A549 (cell line): ENCODE results near the gene CCN5. TPM values are rescaled to one million over a fixed set of nuclear protein-coding genes. Genes with fewer than 3 reads are reported as not detected.

ENCODE experiments used
- ATAC-seq, 2 experiments: fragments of 200-7000 bp in 1 of 2; fragments of >200 bp in 1 of 2; cut with Nextera tagmentation in 1 of 2; cut with Tn5 transposase in 1 of 2; 3 replicates each; pipeline versions ENCODE4 v1.8.0 to v1.9.1; 2018 to 2020; ENCODE audit warnings: mild to moderate bottlenecking in 1 of 2, moderate library complexity in 1 of 2
- CTCF ChIA-PET: fragments of 300-600 bp; sonication (Branson Sonifier 250); formaldehyde crosslinking; extraction: SDS; loops from one replicate; lab custom pipeline; 2021; ENCODE audit warnings: antibody characterized with exemption, inconsistent platforms; lab: Yijun Ruan, JAX
- POLR2A ChIA-PET: fragments of 350-600 bp; formaldehyde crosslinking; extraction: SDS; loops from one replicate; lab custom pipeline; 2021; ENCODE audit warnings: antibody characterized with exemption, inconsistent platforms; lab: Yijun Ruan, JAX
- DNase-seq, 2 experiments: peaks; one replicate each; pipeline versions ENCODE4 v3.0.0 to v3.0.0-alpha.2; 2011 to 2016; ENCODE audit warnings: low read depth in 1 of 2, low spot score in 1 of 2
- FAIRE-seq: peaks from 2 replicates; lab custom pipeline; 2011; peaks lifted over from hg19 to GRCh38; lab: Jason Lieb, UNC
- H3K27ac ChIP-seq, 2 experiments: fragments of >200 bp; sonication (Bioruptor Twin); formaldehyde crosslinking; 3 replicates each; pipeline ENCODE4 v1.5.1; 2016 to 2017
- H3K4me1 ChIP-seq: fragments of >200 bp; sonication (Bioruptor Twin); formaldehyde crosslinking; 3 replicates; pipeline ENCODE4 v1.6.1; 2016
- H3K4me2 ChIP-seq: fragments of >200 bp; sonication (Bioruptor Twin); formaldehyde crosslinking; 3 replicates; pipeline ENCODE4 v1.6.1; 2016
- H3K4me3 ChIP-seq: fragments of >200 bp; sonication (Bioruptor Twin); formaldehyde crosslinking; 3 replicates; pipeline ENCODE4 v1.5.1; 2016
- H3K9me3 ChIP-seq: fragments of >200 bp; sonication (Bioruptor Twin); formaldehyde crosslinking; 3 replicates; pipeline ENCODE4 v1.6.1; 2016
- ATOH8 ChIP-seq: fragments of 250-450 bp; sonication (Bioruptor Pico); IDR thresholded peaks from 2 replicates; pipeline ENCODE4 v1.5.0; 2020; ENCODE audit warnings: low read depth, mild to moderate bottlenecking, moderate library complexity
- BHLHE40 ChIP-seq: IDR thresholded peaks from 2 replicates; pipeline ENCODE4 v1.6.1; 2012; ENCODE audit warnings: low read depth, low read length, inconsistent platforms
- CEBPB ChIP-seq, 2 experiments: fragments of >200 bp in 1 of 2; sonication (Bioruptor Twin) in 1 of 2; formaldehyde crosslinking in 1 of 2; IDR thresholded peaks; 2 replicates each; pipeline ENCODE4 v1.6.1; 2012 to 2016
- CTCF ChIP-seq: fragments of >200 bp; sonication (Bioruptor Twin); formaldehyde crosslinking; IDR thresholded peaks from 3 replicates; pipeline ENCODE4 v1.5.1; 2016
- E2F6 ChIP-seq: IDR thresholded peaks from 2 replicates; pipeline ENCODE4 v1.6.1; 2012; ENCODE audit warnings: low read depth, borderline replicate concordance
- EHF ChIP-seq: fragments of 250-450 bp; sonication (Bioruptor Pico); IDR thresholded peaks from 2 replicates; pipeline ENCODE4 v1.5.0; 2020; ENCODE audit warnings: mild to moderate bottlenecking
- EP300 ChIP-seq, 2 experiments: fragments of >200 bp; sonication (Bioruptor Twin); formaldehyde crosslinking; IDR thresholded peaks; 2 replicates in 1 of 2; 3 replicates in 1 of 2; pipeline ENCODE4 v1.6.1; 2016 to 2017
- HDAC2 ChIP-seq: fragments of 200-600 bp; sonication (generic); IDR thresholded peaks from 2 replicates; pipeline ENCODE4 v1.6.1; 2016
- HES2 ChIP-seq: fragments of >200 bp; sonication (Bioruptor Twin); formaldehyde crosslinking; IDR thresholded peaks from 2 replicates; pipeline ENCODE4 v1.6.1; 2016
- HMGXB4 ChIP-seq: fragments of 250-450 bp; sonication (Bioruptor Pico); IDR thresholded peaks from 2 replicates; pipeline ENCODE4 v1.5.0; 2021; ENCODE audit warnings: mild to moderate bottlenecking, moderate library complexity, borderline replicate concordance
- HOXB13 ChIP-seq: fragments of 250-450 bp; sonication (Bioruptor Pico); IDR thresholded peaks from 2 replicates; pipeline ENCODE4 v1.5.0; 2020; ENCODE audit warnings: low read depth, mild to moderate bottlenecking, moderate library complexity
- JUN ChIP-seq, 2 experiments: fragments of >200 bp; sonication (Bioruptor Twin); formaldehyde crosslinking; IDR thresholded peaks; 2 replicates in 1 of 2; 3 replicates in 1 of 2; pipeline ENCODE4 v1.6.1; 2016 to 2017
- KDM1A ChIP-seq: fragments of 200-600 bp; sonication (generic); IDR thresholded peaks from 2 replicates; pipeline ENCODE4 v1.6.1; 2016; ENCODE audit warnings: low read depth, mild to moderate bottlenecking
- KDM5A ChIP-seq: fragments of 200-600 bp; sonication (generic); IDR thresholded peaks from 2 replicates; pipeline ENCODE4 v1.6.1; 2016; ENCODE audit warnings: antibody characterized with exemption, mild to moderate bottlenecking
- MAFK ChIP-seq: fragments of 450-650 bp; IDR thresholded peaks from 2 replicates; pipeline ENCODE4 v1.6.1; 2014; ENCODE audit not compliant: partially characterized antibody
- MAX ChIP-seq: IDR thresholded peaks from 2 replicates; pipeline ENCODE4 v1.6.1; 2012
- MYC ChIP-seq: IDR thresholded peaks from 2 replicates; pipeline ENCODE4 v1.6.1; 2012; ENCODE audit warnings: mild to moderate bottlenecking, inconsistent platforms, low read length, improper control_type of control experiment, borderline replicate concordance
- NR3C1 ChIP-seq: fragments of >200 bp; sonication (Bioruptor Twin); formaldehyde crosslinking; IDR thresholded peaks from 3 replicates; pipeline ENCODE4 v1.6.1; 2017
- PHF8 ChIP-seq: fragments of 200-600 bp; sonication (generic); IDR thresholded peaks from 2 replicates; pipeline ENCODE4 v1.6.1; 2016; ENCODE audit warnings: low read depth, mild to moderate bottlenecking, antibody characterized with exemption, moderate library complexity, borderline replicate concordance
- POLR2A ChIP-seq: IDR thresholded peaks from 2 replicates; pipeline ENCODE4 v1.6.1; 2012; ENCODE audit warnings: mild to moderate bottlenecking, low read length
- RAD21 ChIP-seq, 2 experiments: fragments of >200 bp in 1 of 2; sonication (Bioruptor Twin) in 1 of 2; formaldehyde crosslinking in 1 of 2; IDR thresholded peaks in 1 of 2; conservative IDR thresholded peaks in 1 of 2; 2 replicates in 1 of 2; 3 replicates in 1 of 2; pipeline ENCODE4 v1.6.1; 2012 to 2018; ENCODE audit warnings: inconsistent platforms in 1 of 2
- RARB ChIP-seq: fragments of 250-450 bp; sonication (Bioruptor Pico); IDR thresholded peaks from 2 replicates; pipeline ENCODE4 v1.8.0; 2021; ENCODE audit warnings: mild to moderate bottlenecking, moderate library complexity
- RCOR1 ChIP-seq: fragments of 150-350 bp; IDR thresholded peaks from 2 replicates; pipeline ENCODE4 v1.6.1; 2014; ENCODE audit warnings: antibody characterized with exemption, low read length, low read depth
- RFX5 ChIP-seq: fragments of 450-650 bp; IDR thresholded peaks from 2 replicates; pipeline ENCODE4 v1.7.1; 2014; ENCODE audit warnings: antibody characterized with exemption, mild to moderate bottlenecking, moderate library complexity
- RNF2 ChIP-seq: fragments of 200-600 bp; sonication (generic); IDR thresholded peaks from 2 replicates; pipeline ENCODE4 v1.6.1; 2016; ENCODE audit warnings: low read depth, mild to moderate bottlenecking, antibody characterized with exemption, moderate library complexity, borderline replicate concordance
- TFCP2L1 ChIP-seq: fragments of 250-450 bp; sonication (Bioruptor Pico); IDR thresholded peaks from 2 replicates; pipeline ENCODE4 v1.5.0; 2021; ENCODE audit warnings: mild to moderate bottlenecking
- TP53 ChIP-seq: fragments of 250-450 bp; sonication (Bioruptor Pico); IDR thresholded peaks from 2 replicates; pipeline ENCODE4 v1.5.0; 2021; ENCODE audit warnings: mild to moderate bottlenecking, moderate library complexity
- ZFP36 ChIP-seq: fragments of 450-650 bp; IDR thresholded peaks from 2 replicates; pipeline ENCODE4 v1.6.1; 2014; ENCODE audit warnings: borderline replicate concordance; ENCODE audit not compliant: partially characterized antibody
- ZNF302 ChIP-seq: fragments of 250-450 bp; sonication (Bioruptor Pico); IDR thresholded peaks from 2 replicates; pipeline ENCODE4 v1.9.0; 2021; ENCODE audit warnings: inconsistent platforms, mild to moderate bottlenecking, moderate library complexity
- ZSCAN20 ChIP-seq: fragments of 250-450 bp; sonication (Bioruptor Pico); IDR thresholded peaks from 2 replicates; pipeline ENCODE4 v1.8.0; 2022; ENCODE audit warnings: mild to moderate bottlenecking, moderate library complexity
- WGBS: methylation state at CpG from one replicate; pipeline ENCODE4 v1.1.6; 2017; ENCODE audit errors: missing lambda C conversion rate; 5-methylcytosine and 5-hydroxymethylcytosine counted together
- polyA plus RNA-seq, 4 experiments: library from polyadenylated mRNA; depleted of rRNA in 3 of 4; stranded (reverse); fragments of >200 nt; fragmentation: RNase III in 1 of 4; extraction: RNeasy Plus Mini Kit Qiagen cat#74134 plus additional on column Dnase treatment in 1 of 4; gene quantifications; 2 replicates in 3 of 4; 3 replicates in 1 of 4; pipeline ENCODE4 v1.2.3, GENCODE V29; 2011 to 2017

CCN5 gene
- polyA plus RNA-seq, 2 of the 4 experiments (the other 2 are of a cell fraction), result 9.9 to 11.1 TPM

GRCh38 chr20:44721785-44722054 is 6.6 kb downstream of the CCN5 start:
- peak overlapping the region; percentile 65 for H3K4me2 ChIP-seq
- no peaks in the 10 kb centered on the region for H3K9me3 ChIP-seq
- no peak overlapping the region for H3K4me3 ChIP-seq
- 95% methylated on average over 1 of the region's 1 CpG for WGBS
- peak overlapping the region; percentile 96 to 98 for H3K27ac ChIP-seq
- TF ChIP-seq TP53 (CRISPR knock-in tag) (0 out of 2 replicates have a peak, but pooled peaks have one; percentile 54), HDAC2 (no peak), NR3C1 (no peak), ZFP36 (peak; percentile 76), BHLHE40 (no peak), TFCP2L1 (no peak), EP300 (IDR thresholded peaks at IDR 0.05) (no peak), ATOH8 (no peak), MAFK (no peak), HOXB13 (peak; percentile 11; the same call in 1 of the 2 replicates), ZNF302 (CRISPR knock-in tag) (no peak), MYC (no peak), HMGXB4 (CRISPR knock-in tag) (no peak), EHF (CRISPR knock-in tag) (no peak), JUN (IDR thresholded peaks at IDR 0.05) (no peak), KDM1A (peak; percentile 83), RAD21 (conservative IDR thresholded peaks at IDR 0.05 in 1 of 2, IDR thresholded peaks at IDR 0.05 in 1 of 2) (no peak), ZSCAN20 (CRISPR knock-in tag) (no peak), E2F6 (no peak), PHF8 (no peak), RFX5 (no peak), RARB (CRISPR knock-in tag) (no peak), RCOR1 (no peak), CEBPB (IDR thresholded peaks at IDR 0.05) (no peak), MAX (no peak), HES2 (no peak), CTCF (no peak), KDM5A (no peak), POLR2A (no peak), RNF2 (no peak)
- ChIA-PET CTCF (interaction anchor here (1.3 to 21.9 kb wide), 6 partner anchors 10 to 39 kb away, joined by 3 to 525 read pairs (median 4); no protein-coding TSS in a partner anchor), POLR2A (interaction anchor here (1.6 to 2.8 kb wide), 2 partner anchors 8 to 29 kb away, joined by 14 to 20 read pairs; no protein-coding TSS in a partner anchor)
- DNase-seq, result no peak
- no peak for FAIRE-seq
- no peak for ATAC-seq
- H3K4me1 ChIP-seq, result peaks cover 84% of the 10 kb centered on the region
